OCI-LY7 (cell line): Measurements from ENCODE around the gene CPSF3. TPM values are rescaled to one million over a fixed set of nuclear protein-coding genes. Genes with fewer than 3 reads are reported as not detected.

Experiments
- BruUV-seq: library from RNA; stranded (reverse); fragments of 400-500 nt; replicated peaks from 2 replicates; lab custom pipeline; 2021; lab: Mats Ljungman, UMichigan
- CTCF ChIA-PET: fragments of 300-600 bp; sonication (Branson Sonifier 250); formaldehyde crosslinking; loops from one replicate; lab custom pipeline; 2022; ENCODE audit warnings: antibody characterized with exemption; ENCODE audit not compliant: unreplicated experiment; lab: Charles Lee
- POLR2A ChIA-PET: fragments of 300-600 bp; sonication (Branson Sonifier 250); formaldehyde crosslinking; loops from one replicate; lab custom pipeline; 2022; ENCODE audit warnings: antibody characterized with exemption; lab: Charles Lee
- DNase-seq: peaks from one replicate; pipeline ENCODE4 v3.0.0-alpha.2; 2015; ENCODE audit warnings: low spot score
- H2AFZ ChIP-seq: fragments of 200-600 bp; sonication (generic), shearing (Covaris generic); 2 replicates; pipeline ENCODE4 v1.6.1; 2014; ENCODE audit warnings: mild to moderate bottlenecking, antibody characterized with exemption, low read length, moderate library complexity
- H3K27ac ChIP-seq: fragments of 200-600 bp; sonication (generic); 2 replicates; pipeline ENCODE4 v1.5.1; 2014; ENCODE audit warnings: mixed run types, low read depth, mild to moderate bottlenecking, moderate library complexity, low read length, inconsistent platforms; ENCODE audit not compliant: poor library complexity, severe bottlenecking
- H3K36me3 ChIP-seq: fragments of 200-600 bp; sonication (generic); 2 replicates; pipeline ENCODE4 v1.6.1; 2014; ENCODE audit warnings: mild to moderate bottlenecking, antibody characterized with exemption, low read length, moderate library complexity, mixed read lengths; ENCODE audit not compliant: insufficient read depth
- H3K4me1 ChIP-seq: fragments of 200-600 bp; sonication (generic); 2 replicates; pipeline ENCODE4 v1.5.1; 2014; ENCODE audit warnings: mild to moderate bottlenecking, low read length; ENCODE audit not compliant: insufficient read depth, poor library complexity, severe bottlenecking
- H3K4me2 ChIP-seq: fragments of 200-600 bp; sonication (generic); 2 replicates; pipeline ENCODE4 v1.6.1; 2014; ENCODE audit warnings: mild to moderate bottlenecking, low read length
- H3K4me3 ChIP-seq: fragments of 200-600 bp; sonication (generic); 2 replicates; pipeline ENCODE4 v1.5.1; 2014; ENCODE audit warnings: mild to moderate bottlenecking, low read depth, low read length; ENCODE audit not compliant: poor library complexity, severe bottlenecking
- H3K79me2 ChIP-seq: fragments of 200-600 bp; sonication (generic); 2 replicates; pipeline ENCODE4 v1.6.1; 2016; ENCODE audit warnings: low read depth, mild to moderate bottlenecking, low read length, moderate library complexity, mixed read lengths; ENCODE audit not compliant: insufficient read depth
- H3K9me2 ChIP-seq: fragments of 200-600 bp; sonication (generic); 2 replicates; pipeline ENCODE4 v1.6.1; 2016; ENCODE audit warnings: mild to moderate bottlenecking, low read length, mixed read lengths; ENCODE audit not compliant: insufficient read depth
- H3K9me3 ChIP-seq: fragments of 200-600 bp; sonication (generic); 2 replicates; pipeline ENCODE4 v1.6.1; 2014; ENCODE audit warnings: mild to moderate bottlenecking, mixed run types, low read length, mixed read lengths
- H4K20me1 ChIP-seq: fragments of 200-600 bp; sonication (generic); 2 replicates; pipeline ENCODE4 v1.6.1; 2014; ENCODE audit warnings: mild to moderate bottlenecking, antibody characterized with exemption, low read length, moderate library complexity, mixed read lengths; ENCODE audit not compliant: insufficient read depth
- EZH2phosphoT487 ChIP-seq: fragments of 200-600 bp; sonication (generic); IDR thresholded peaks from 2 replicates; pipeline ENCODE4 v1.6.1; 2018; ENCODE audit warnings: low read depth, borderline replicate concordance, mild to moderate bottlenecking, mixed run types, antibody characterized with exemption, low read length, moderate library complexity, mixed read lengths
- intact Hi-C: fragments of 100-400 bp; cut with micrococcal nuclease; formaldehyde crosslinking; loops from one replicate; pipeline ENCODE4 v1.10.0; 2022; ENCODE audit not compliant: unreplicated experiment
- total RNA-seq, 2 experiments: library from RNA; depleted of rRNA in 1 of 2; stranded (reverse); fragments of >200 nt in 1 of 2; shearing (Covaris generic) in 1 of 2; gene quantifications; 2 replicates each; pipeline ENCODE4 v1.2.3, GENCODE V29; 2014 to 2022
- TF ChIP-seq, protein P1 (sequence below): fragments of 200-600 bp; sonication (generic); conservative IDR thresholded peaks from 2 replicates; pipeline ENCODE4 v1.5.1; 2014; ENCODE audit warnings: mild to moderate bottlenecking, antibody characterized with exemption, low read length, moderate library complexity, mixed read lengths

The CPSF3 gene
- total RNA-seq, 2 experiments from 2014 or later = 54.5 to 88.3 TPM

DNA sequence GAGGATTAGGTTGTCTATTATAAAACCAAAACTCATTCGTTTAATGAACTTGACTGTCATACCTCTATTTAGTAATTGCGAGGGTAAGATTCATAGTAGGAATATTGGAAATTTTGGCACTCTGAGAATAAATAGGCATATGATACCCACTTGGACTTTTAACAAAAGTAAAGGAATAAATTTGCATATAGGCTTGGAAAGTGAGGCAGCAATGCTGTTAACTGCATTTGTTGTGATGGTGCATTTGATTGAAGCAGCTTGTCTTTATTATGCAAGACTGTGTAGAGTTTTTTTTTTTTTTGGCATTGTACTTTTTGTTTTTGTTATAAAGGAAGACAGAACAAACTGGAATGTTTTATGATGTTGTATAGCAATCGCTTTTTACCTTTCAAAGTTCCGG is 19.0 kb upstream of the CPSF3 start:
- Histone ChIP-seq H3K4me2 (no peak overlapping the region), H3K9me3 (no peaks in the 10 kb centered on the region), H2AFZ (no peak overlapping the region), H3K4me1 (peaks cover 4% of the 10 kb centered on the region), H3K4me3 (no peak overlapping the region), H3K36me3 (peaks cover 28% of the 10 kb centered on the region; the same call in 1 of the 2 replicates), H3K79me2 (no peaks in the 10 kb centered on the region), H4K20me1 (no peaks in the 10 kb centered on the region), H3K27ac (no peak overlapping the region), H3K9me2 (no peaks in the 10 kb centered on the region)
- no peak for TF ChIP-seq EZH2phosphoT487
- TF ChIP-seq, protein P1, sequence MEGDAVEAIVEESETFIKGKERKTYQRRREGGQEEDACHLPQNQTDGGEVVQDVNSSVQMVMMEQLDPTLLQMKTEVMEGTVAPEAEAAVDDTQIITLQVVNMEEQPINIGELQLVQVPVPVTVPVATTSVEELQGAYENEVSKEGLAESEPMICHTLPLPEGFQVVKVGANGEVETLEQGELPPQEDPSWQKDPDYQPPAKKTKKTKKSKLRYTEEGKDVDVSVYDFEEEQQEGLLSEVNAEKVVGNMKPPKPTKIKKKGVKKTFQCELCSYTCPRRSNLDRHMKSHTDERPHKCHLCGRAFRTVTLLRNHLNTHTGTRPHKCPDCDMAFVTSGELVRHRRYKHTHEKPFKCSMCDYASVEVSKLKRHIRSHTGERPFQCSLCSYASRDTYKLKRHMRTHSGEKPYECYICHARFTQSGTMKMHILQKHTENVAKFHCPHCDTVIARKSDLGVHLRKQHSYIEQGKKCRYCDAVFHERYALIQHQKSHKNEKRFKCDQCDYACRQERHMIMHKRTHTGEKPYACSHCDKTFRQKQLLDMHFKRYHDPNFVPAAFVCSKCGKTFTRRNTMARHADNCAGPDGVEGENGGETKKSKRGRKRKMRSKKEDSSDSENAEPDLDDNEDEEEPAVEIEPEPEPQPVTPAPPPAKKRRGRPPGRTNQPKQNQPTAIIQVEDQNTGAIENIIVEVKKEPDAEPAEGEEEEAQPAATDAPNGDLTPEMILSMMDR = no peak
- intact Hi-C loops = no loop called here
- ChIA-PET POLR2A (interaction anchor here (0.6 kb wide), 1 partner anchor 582 kb away, joined by 3 read pairs; no protein-coding TSS in a partner anchor), CTCF (no interaction called here)
- no TSS peak for BruUV-seq
- DNase-seq = no peak

DNA sequence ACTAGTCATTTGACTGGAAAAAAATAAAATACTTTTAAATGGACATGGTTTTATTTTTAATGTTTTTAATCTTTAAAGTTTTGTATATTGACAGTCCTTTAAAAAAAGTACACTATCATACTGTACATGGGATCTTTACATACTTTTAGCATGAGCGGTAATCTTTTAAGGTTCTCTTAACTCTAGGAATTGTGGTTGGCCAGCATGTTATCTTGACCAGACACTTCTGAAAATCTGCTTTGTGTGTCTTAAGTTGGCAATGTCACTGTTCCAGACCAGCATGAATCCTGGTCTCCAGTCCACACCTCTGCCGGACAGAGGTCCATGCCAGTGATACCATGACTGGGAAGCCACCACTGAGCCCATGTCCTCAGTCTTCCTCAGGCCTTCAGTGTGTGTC is 17.8 kb upstream of the CPSF3 start:
- TF ChIP-seq EZH2phosphoT487 = no peak
- TF ChIP-seq, protein P1 = no peak
- no peak for DNase-seq
- H3K9me3 ChIP-seq = no peaks in the 10 kb centered on the region
- peaks cover 8% of the 10 kb centered on the region for H3K4me1 ChIP-seq
- no peak overlapping the region for H2AFZ ChIP-seq
- H3K36me3 ChIP-seq = peaks cover 37% of the 10 kb centered on the region
- no peaks in the 10 kb centered on the region for H3K79me2 ChIP-seq
- H3K9me2 ChIP-seq = no peaks in the 10 kb centered on the region
- no peak overlapping the region for H3K4me3 ChIP-seq
- intact Hi-C loops = no loop called here
- ChIA-PET POLR2A (no interaction called here), CTCF (no interaction called here)
- no peak overlapping the region for H3K4me2 ChIP-seq
- no peaks in the 10 kb centered on the region for H4K20me1 ChIP-seq
- H3K27ac ChIP-seq = no peak overlapping the region
- BruUV-seq = no TSS peak

DNA sequence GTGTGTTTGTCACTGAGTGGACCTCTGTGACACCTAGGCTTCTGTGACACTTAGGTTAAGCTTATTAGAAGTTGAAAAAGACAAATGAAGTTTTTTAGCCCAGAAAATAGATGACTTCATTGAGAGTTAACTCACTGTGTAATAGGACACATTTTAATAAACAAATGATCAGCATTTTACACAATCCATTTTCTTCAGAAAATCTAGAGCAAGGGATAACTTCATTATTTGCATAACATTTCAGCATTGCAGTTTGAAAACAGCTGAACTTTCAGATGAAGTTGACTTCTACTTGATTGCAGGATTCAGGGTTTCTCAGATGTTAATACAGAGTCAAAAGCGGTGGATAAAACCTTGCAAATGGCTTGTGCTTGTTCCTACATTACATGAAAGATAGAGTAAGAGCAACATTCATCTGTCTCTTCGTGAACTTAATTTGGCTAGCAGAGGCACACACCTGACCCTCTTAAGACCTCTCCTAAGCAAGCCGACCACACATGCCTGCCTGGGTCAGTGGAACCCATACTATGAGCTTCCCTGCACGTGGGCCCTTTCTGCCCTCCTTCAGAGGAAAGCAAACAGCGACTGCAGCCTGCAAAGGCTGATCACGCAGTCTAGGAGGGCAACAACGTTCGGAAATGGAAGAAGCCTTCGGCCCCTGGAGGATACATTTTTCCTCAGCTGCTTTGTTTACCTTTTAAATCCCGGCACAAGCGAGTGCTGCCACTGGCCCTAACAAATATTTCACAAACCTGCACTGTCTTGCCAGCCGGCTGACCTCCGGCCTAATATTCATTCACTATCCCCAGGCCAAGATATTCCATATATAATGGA is 16.7 kb upstream of the CPSF3 start:
- Histone ChIP-seq H3K27ac (no peak overlapping the region), H3K9me2 (no peaks in the 10 kb centered on the region), H4K20me1 (no peaks in the 10 kb centered on the region), H3K4me1 (peaks cover 9% of the 10 kb centered on the region), H3K9me3 (no peaks in the 10 kb centered on the region), H3K36me3 (peaks cover 45% of the 10 kb centered on the region), H3K79me2 (no peaks in the 10 kb centered on the region), H3K4me3 (no peak overlapping the region), H3K4me2 (no peak overlapping the region), H2AFZ (no peak overlapping the region)
- TF ChIP-seq EZH2phosphoT487 = no peak
- TF ChIP-seq, protein P1 = no peak
- BruUV-seq = no TSS peak
- ChIA-PET CTCF (interaction anchor here (0.7 kb wide), 1 partner anchor 1992 kb away, joined by 6 read pairs; no protein-coding TSS in a partner anchor), POLR2A (no interaction called here)
- intact Hi-C loops = no loop called here
- DNase-seq = no peak
